ENCODE data around the gene FLNB. TPM values are rescaled to one million over a fixed set of nuclear protein-coding genes. Genes with fewer than 3 reads are reported as not detected.

The FLNB gene
- total and polyA plus RNA-seq, 9 of the 15 experiments (the other 6 are each of a cell fraction or from before 2014, with no cell fraction given), result 9.4 to 48.1 (median 25.6) TPM

DNA sequence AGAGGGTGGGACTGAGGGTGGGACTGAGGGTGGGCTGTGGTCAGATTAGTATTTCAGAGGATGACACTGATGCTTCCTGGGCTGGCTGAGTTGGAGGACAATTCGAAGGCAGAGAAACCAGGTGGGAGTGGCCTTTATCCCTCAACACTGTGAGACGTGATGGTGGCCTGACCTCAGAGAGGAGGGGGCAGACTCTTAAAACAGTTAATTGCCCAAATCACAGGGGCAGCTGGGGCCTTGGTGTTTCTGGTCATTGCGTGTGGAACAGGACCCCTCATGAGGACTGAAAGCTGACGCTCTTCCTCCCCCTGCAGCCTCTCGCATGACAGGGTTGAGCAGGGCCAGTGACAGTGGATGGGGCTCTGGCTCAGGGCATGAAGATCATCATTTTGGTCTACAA lies 183.8 kb downstream of the FLNB start:
- intact Hi-C loops (cut with micrococcal nuclease), result no loop called here
- no peaks in the 10 kb centered on the region for H3K79me2 ChIP-seq (ENCODE audit: control insufficient read depth, insufficient read depth, low read length)
- CTCF ChIA-PET (ENCODE audit: low intra/inter-chr PET ratio), result no interaction called here

DNA sequence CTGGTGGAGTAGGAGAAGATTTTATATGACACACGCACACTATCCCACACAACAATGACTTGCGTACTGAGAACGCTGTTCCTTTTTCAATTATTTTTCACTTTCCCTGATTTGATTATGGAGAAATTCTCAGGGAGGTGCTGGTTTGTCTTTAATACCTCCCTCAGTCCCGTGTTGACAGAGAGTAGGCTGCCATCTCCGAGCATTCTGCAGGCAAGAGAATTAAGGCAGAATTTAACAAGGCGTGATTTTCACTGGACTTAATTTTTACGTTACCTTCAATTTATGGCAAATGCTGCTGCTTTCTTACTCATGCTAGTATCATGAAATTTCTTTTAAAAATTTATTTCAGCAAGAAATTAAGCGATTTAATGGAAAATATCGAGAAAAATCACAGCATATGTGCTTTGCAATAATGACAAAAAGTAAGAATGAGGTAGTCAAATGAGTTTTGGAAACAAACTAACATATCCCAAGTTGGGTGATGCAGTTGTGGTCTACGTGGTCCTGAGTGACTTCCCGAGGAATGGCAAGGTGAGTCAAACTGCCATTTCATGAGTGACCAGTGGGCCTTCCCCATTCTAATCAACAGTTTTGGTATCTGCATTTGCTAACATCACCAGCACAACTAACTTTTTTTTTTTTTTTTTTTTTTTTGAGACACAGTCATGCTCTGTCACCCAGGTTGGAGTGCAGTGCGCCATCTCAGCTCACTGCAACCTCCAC lies 185.6 kb downstream of the FLNB start:
- in situ Hi-C loops (cut with MboI) (no loop called here), intact Hi-C loops (cut with micrococcal nuclease) (no loop called here)
- POLR2A ChIA-PET, result no interaction called here
- 43% methylated on average over 11 of the region's 12 CpGs for WGBS (ENCODE audit: insufficient coverage, low coverage, missing lambda C conversion rate)
- CTCF ChIA-PET (ENCODE audit: low intra/inter-chr PET ratio), result no interaction called here
- H2AFZ ChIP-seq (ENCODE audit: low read depth, low read length), result no peak overlapping the region
- DNase-seq (ENCODE audit: extremely low read depth in 1 of 4, low spot score in 3 of 4) (no peak), FAIRE-seq (no peak), ATAC-seq (no peak)
- no peaks in the 10 kb centered on the region for H3K79me2 ChIP-seq (ENCODE audit: control insufficient read depth, insufficient read depth, low read length)
- H3K36me3 ChIP-seq (ENCODE audit: control insufficient read depth, insufficient read depth, low read length), result no peaks in the 10 kb centered on the region
- no peak overlapping the region for H3K4me2 ChIP-seq (ENCODE audit: insufficient read depth, low read length)
- no peak overlapping the region for H3K9ac ChIP-seq (ENCODE audit: insufficient read depth in 1 of 2, low read depth in 2 of 2, low read length in 2 of 2)
- H3K27ac ChIP-seq (ENCODE audit: extremely low read depth, low read depth, low read length), result no peak overlapping the region
- no peaks in the 10 kb centered on the region for H3K9me1 ChIP-seq (ENCODE audit: control insufficient read depth, insufficient read depth, low read length)
- no peaks in the 10 kb centered on the region; a peak in 1 of 5 replicates for H3K27me3 ChIP-seq (ENCODE audit: control insufficient read depth in 2 of 2, insufficient read depth in 2 of 2, low read length in 2 of 2)
- no peak overlapping the region for H3K4me3 ChIP-seq
- no peaks in the 10 kb centered on the region for H3K9me3 ChIP-seq (replicated peaks; ENCODE audit: control insufficient read depth, insufficient read depth, low read depth, low read length)
- peaks cover 4 to 6% of the 10 kb centered on the region in 2 experiments for H3K4me1 ChIP-seq (replicated peaks in 1 of 2; ENCODE audit: control insufficient read depth in 2 of 2, insufficient read depth in 2 of 2, low read length in 2 of 2)
- H4K20me1 ChIP-seq (replicated peaks; ENCODE audit: control insufficient read depth, insufficient read depth, low read length), result no peaks in the 10 kb centered on the region
- BruUV-seq (replicated peaks), result no TSS peak
- TF ChIP-seq ZC3H11A (IDR thresholded peaks at IDR 0.05; ENCODE audit: low read depth, low read length) (no peak), SREBF2 (CRISPR knock-in tag; IDR thresholded peaks at IDR 0.05) (no peak), HNRNPLL (IDR thresholded peaks at IDR 0.05; ENCODE audit: low read depth, low read length, poor library complexity, severe bottlenecking) (no peak), ZZZ3 (IDR thresholded peaks at IDR 0.05) (no peak), POU5F1 (IDR thresholded peaks at IDR 0.05; ENCODE audit: borderline replicate concordance, low read depth, low read length, partially characterized antibody) (no peak), ZNF239 (CRISPR knock-in tag; IDR thresholded peaks at IDR 0.05) (no peak), NBN (IDR thresholded peaks at IDR 0.05; ENCODE audit: low read depth) (no peak), ZBTB7A (IDR thresholded peaks at IDR 0.05; ENCODE audit: borderline replicate concordance, control insufficient read depth, low read depth, low read length) (no peak), ZNF780A (CRISPR knock-in tag; IDR thresholded peaks at IDR 0.05) (no peak), CHCHD3 (CRISPR knock-in tag; IDR thresholded peaks at IDR 0.05) (no peak), ATF7 (IDR thresholded peaks at IDR 0.05) (no peak)
- TF ChIP-seq, protein P1, sequence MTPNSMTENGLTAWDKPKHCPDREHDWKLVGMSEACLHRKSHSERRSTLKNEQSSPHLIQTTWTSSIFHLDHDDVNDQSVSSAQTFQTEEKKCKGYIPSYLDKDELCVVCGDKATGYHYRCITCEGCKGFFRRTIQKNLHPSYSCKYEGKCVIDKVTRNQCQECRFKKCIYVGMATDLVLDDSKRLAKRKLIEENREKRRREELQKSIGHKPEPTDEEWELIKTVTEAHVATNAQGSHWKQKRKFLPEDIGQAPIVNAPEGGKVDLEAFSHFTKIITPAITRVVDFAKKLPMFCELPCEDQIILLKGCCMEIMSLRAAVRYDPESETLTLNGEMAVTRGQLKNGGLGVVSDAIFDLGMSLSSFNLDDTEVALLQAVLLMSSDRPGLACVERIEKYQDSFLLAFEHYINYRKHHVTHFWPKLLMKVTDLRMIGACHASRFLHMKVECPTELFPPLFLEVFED (CRISPR knock-in tag; conservative IDR thresholded peaks at IDR 0.05), result no peak

More for the DNA sequence above, 183.8 kb downstream of the FLNB start:
- Histone ChIP-seq H2AFZ (ENCODE audit: low read depth, low read length) (no peak overlapping the region), H3K27me3 (ENCODE audit: control insufficient read depth in 2 of 2, insufficient read depth in 2 of 2, low read length in 2 of 2) (no peaks in the 10 kb centered on the region; a peak in 1 of 5 replicates), H3K27ac (ENCODE audit: extremely low read depth, low read depth, low read length) (no peak overlapping the region), H3K9ac (ENCODE audit: insufficient read depth in 1 of 2, low read depth in 2 of 2, low read length in 2 of 2) (no peak overlapping the region), H3K36me3 (ENCODE audit: control insufficient read depth, insufficient read depth, low read length) (no peaks in the 10 kb centered on the region), H3K9me3 (replicated peaks; ENCODE audit: control insufficient read depth, insufficient read depth, low read depth, low read length) (no peaks in the 10 kb centered on the region), H3K4me2 (ENCODE audit: insufficient read depth, low read length) (no peak overlapping the region), H3K4me1 (replicated peaks in 1 of 2; ENCODE audit: control insufficient read depth in 2 of 2, insufficient read depth in 2 of 2, low read length in 2 of 2) (peaks cover 4 to 13% of the 10 kb centered on the region in 2 experiments), H4K20me1 (replicated peaks; ENCODE audit: control insufficient read depth, insufficient read depth, low read length) (no peaks in the 10 kb centered on the region), H3K9me1 (ENCODE audit: control insufficient read depth, insufficient read depth, low read length) (no peaks in the 10 kb centered on the region), H3K4me3 (no peak overlapping the region)
- DNase-seq (ENCODE audit: extremely low read depth in 1 of 4, low spot score in 3 of 4) (no peak), FAIRE-seq (no peak), ATAC-seq (no peak)
- no TSS peak for BruUV-seq (replicated peaks)
- TF ChIP-seq, protein P2, sequence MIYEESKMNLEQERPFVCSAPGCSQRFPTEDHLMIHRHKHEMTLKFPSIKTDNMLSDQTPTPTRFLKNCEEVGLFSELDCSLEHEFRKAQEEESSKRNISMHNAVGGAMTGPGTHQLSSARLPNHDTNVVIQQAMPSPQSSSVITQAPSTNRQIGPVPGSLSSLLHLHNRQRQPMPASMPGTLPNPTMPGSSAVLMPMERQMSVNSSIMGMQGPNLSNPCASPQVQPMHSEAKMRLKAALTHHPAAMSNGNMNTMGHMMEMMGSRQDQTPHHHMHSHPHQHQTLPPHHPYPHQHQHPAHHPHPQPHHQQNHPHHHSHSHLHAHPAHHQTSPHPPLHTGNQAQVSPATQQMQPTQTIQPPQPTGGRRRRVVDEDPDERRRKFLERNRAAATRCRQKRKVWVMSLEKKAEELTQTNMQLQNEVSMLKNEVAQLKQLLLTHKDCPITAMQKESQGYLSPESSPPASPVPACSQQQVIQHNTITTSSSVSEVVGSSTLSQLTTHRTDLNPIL (CRISPR knock-in tag; IDR thresholded peaks at IDR 0.05), result no peak
- TF ChIP-seq MCM3 (IDR thresholded peaks at IDR 0.05), result no peak
- WGBS (ENCODE audit: insufficient coverage, low coverage, missing lambda C conversion rate), result 22% methylated on average over 3 of the region's 5 CpGs
- in situ Hi-C loops (cut with MboI), result no loop called here
- POLR2A ChIA-PET, result no interaction called here

Measured in K562 (cell line).